Amygdala (tissue), 56 donors: ENCODE results near the gene POP5.
"Not testable (repeated sequence)": the region's sequence is repeated elsewhere in the genome, so short reads cannot be mapped to it uniquely, and the experiment has no call there.

Source experiments
- DNase-seq, 56 donors: peaks; one replicate each; lab custom pipeline; 2025; lab: John Stamatoyannopoulos, UW

POP5 gene

GRCh38 chr12:120580787-120581723, at the start of gene POP5:
Gene POP5 (minus strand): TSS chr12:120581402. CDS start chr12:120581362, 40 bp downstream.
- DNase-seq, result peak; percentile 81 to 99 (median 95)

- peak in 35 of 56 donors; percentile 8 to 73 (median 33) for DNase-seq
Measured at GRCh38 chr12:120630104-120630892, 49.1 kb upstream of the POP5 start.

- DNase-seq, result peak in 1 of 56 donors; percentile 6
Measured at GRCh38 chr12:120628919-120629318, 47.7 kb upstream of the POP5 start.

- no peak for DNase-seq
Measured at GRCh38 chr12:120625557-120626419, 44.6 kb upstream of the POP5 start.

GRCh38 chr12:120620624-120621023, 39.4 kb upstream of the POP5 start:
- no peak for DNase-seq

GRCh38 chr12:120618954-120619615, 37.9 kb upstream of the POP5 start:
- DNase-seq, result peak in 10 of 56 donors; percentile 6 to 60 (median 27)

GRCh38 chr12:120617767-120618166, 36.6 kb upstream of the POP5 start:
- DNase-seq, result not testable (repeated sequence)

GRCh38 chr12:120617193-120617592, 36.0 kb upstream of the POP5 start:
- DNase-seq, result not testable (repeated sequence)

- no peak for DNase-seq
Measured at GRCh38 chr12:120614848-120615247, 33.6 kb upstream of the POP5 start.

GRCh38 chr12:120611534-120611933, 30.3 kb upstream of the POP5 start:
- not testable (repeated sequence) for DNase-seq

- no peak for DNase-seq
Measured at GRCh38 chr12:120610560-120610959, 29.4 kb upstream of the POP5 start.

- DNase-seq, result not testable (repeated sequence)
Measured at GRCh38 chr12:120602416-120602815, 21.2 kb upstream of the POP5 start.

- DNase-seq, result no peak
Measured at GRCh38 chr12:120599672-120600552, 18.7 kb upstream of the POP5 start.

- DNase-seq, result no peak
Measured at GRCh38 chr12:120598674-120599463, 17.7 kb upstream of the POP5 start.

GRCh38 chr12:120597861-120598260, 16.7 kb upstream of the POP5 start:
- no peak for DNase-seq

GRCh38 chr12:120596901-120597300, 15.7 kb upstream of the POP5 start:
- no peak for DNase-seq

- DNase-seq, result peak in 2 of 56 donors; percentile 3 to 9
Measured at GRCh38 chr12:120592121-120593049, 11.2 kb upstream of the POP5 start.
